ENCODE results near the gene CTSV. TPM values are rescaled to one million over a fixed set of nuclear protein-coding genes. Genes with fewer than 3 reads are reported as not detected.
"Not testable (repeated sequence)": the region's sequence is repeated elsewhere in the genome, so short reads cannot be mapped to it uniquely, and the experiment has no call there.

Gene CTSV
- total RNA-seq, 1 donor from 2014 or later: 0.43 TPM

- Histone ChIP-seq H3K4me1 (no peaks in the 10 kb centered on the region), H3K36me3 (no peaks in the 10 kb centered on the region), H3K4me3 (no peak overlapping the region), H3K9me3 (no peaks in the 10 kb centered on the region), H3K27me3 (no peaks in the 10 kb centered on the region), H3K27ac (no peak overlapping the region)
- DNase-seq (no peak), ATAC-seq (no peak)
- TF ChIP-seq CTCF (IDR thresholded peaks at IDR 0.05): no peak
- intact Hi-C loops (cut with DNase I): no loop called here
These were observed 25.2 kb upstream of the CTSV start for GRCh38 chr9:97064176-97064575.

- DNase-seq (no peak), ATAC-seq (no peak)
- Histone ChIP-seq H3K27me3 (no peaks in the 10 kb centered on the region), H3K36me3 (no peaks in the 10 kb centered on the region), H3K4me3 (no peak overlapping the region), H3K4me1 (no peaks in the 10 kb centered on the region), H3K27ac (no peak overlapping the region), H3K9me3 (no peaks in the 10 kb centered on the region)
- no peak for TF ChIP-seq CTCF (IDR thresholded peaks at IDR 0.05)
- intact Hi-C loops (cut with DNase I): no loop called here
These were observed 21.9 kb upstream of the CTSV start for GRCh38 chr9:97060796-97061195.

- H3K27me3 ChIP-seq: no peaks in the 10 kb centered on the region
- no peak overlapping the region for H3K27ac ChIP-seq
- no peak overlapping the region for H3K4me3 ChIP-seq
- H3K4me1 ChIP-seq: no peaks in the 10 kb centered on the region
- no peak for TF ChIP-seq CTCF (IDR thresholded peaks at IDR 0.05)
- no peak for DNase-seq
- H3K36me3 ChIP-seq: no peaks in the 10 kb centered on the region
- intact Hi-C loops (cut with DNase I): no loop called here
- ATAC-seq: no peak
- no peaks in the 10 kb centered on the region for H3K9me3 ChIP-seq
These were observed 20.7 kb upstream of the CTSV start for GRCh38 chr9:97059626-97060025.

GRCh38 chr9:97057651-97058050, 18.7 kb upstream of the CTSV start:
- no peak for DNase-seq
- ATAC-seq: no peak
- Histone ChIP-seq H3K4me3 (no peak overlapping the region), H3K36me3 (no peaks in the 10 kb centered on the region), H3K9me3 (no peaks in the 10 kb centered on the region), H3K27ac (no peak overlapping the region), H3K4me1 (no peaks in the 10 kb centered on the region), H3K27me3 (peaks cover 17% of the 10 kb centered on the region)
- intact Hi-C loops (cut with DNase I): no loop called here
- no peak for TF ChIP-seq CTCF (IDR thresholded peaks at IDR 0.05)

GRCh38 chr9:97055891-97056290, 16.9 kb upstream of the CTSV start:
- H3K9me3 ChIP-seq; intact Hi-C loops (cut with DNase I); H3K36me3 ChIP-seq; ATAC-seq; H3K4me3 ChIP-seq; H3K27ac ChIP-seq; DNase-seq; H3K4me1 ChIP-seq: not testable (repeated sequence)
- H3K27me3 ChIP-seq: peaks cover 17% of the 10 kb centered on the region

GRCh38 chr9:97053717-97054116, 14.8 kb upstream of the CTSV start:
- Histone ChIP-seq H3K4me3 (no peak overlapping the region), H3K4me1 (no peaks in the 10 kb centered on the region), H3K36me3 (no peaks in the 10 kb centered on the region), H3K9me3 (no peaks in the 10 kb centered on the region), H3K27ac (no peak overlapping the region), H3K27me3 (peaks cover 17% of the 10 kb centered on the region)
- intact Hi-C loops (cut with DNase I): no loop called here
- TF ChIP-seq CTCF (IDR thresholded peaks at IDR 0.05): no peak
- no peak for DNase-seq
- ATAC-seq: no peak

All from upper lobe of right lung (tissue), 1 donor.